ENCODE measurements around the gene RGPD8.

Gene RGPD8

DNA sequence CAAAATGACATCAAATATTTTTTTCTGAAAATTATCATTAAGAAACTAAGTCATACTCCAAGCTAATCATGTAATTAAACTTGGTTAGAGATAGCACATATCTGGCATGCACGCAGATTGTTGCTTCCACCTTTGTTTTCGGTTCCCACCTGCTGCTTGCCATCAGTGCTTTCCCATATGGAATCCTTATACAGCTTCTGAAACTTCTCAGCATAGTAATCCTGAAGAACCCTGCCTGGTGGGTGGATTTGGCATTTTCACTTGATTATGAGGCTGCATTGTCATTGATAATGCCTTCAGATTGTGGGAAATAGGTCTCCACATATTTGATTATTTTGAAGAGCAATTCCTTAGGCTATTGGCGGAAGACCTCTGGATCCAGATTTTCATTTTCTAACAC lies 110.5 kb downstream of the RGPD8 start:
- TF ChIP-seq, protein P1, sequence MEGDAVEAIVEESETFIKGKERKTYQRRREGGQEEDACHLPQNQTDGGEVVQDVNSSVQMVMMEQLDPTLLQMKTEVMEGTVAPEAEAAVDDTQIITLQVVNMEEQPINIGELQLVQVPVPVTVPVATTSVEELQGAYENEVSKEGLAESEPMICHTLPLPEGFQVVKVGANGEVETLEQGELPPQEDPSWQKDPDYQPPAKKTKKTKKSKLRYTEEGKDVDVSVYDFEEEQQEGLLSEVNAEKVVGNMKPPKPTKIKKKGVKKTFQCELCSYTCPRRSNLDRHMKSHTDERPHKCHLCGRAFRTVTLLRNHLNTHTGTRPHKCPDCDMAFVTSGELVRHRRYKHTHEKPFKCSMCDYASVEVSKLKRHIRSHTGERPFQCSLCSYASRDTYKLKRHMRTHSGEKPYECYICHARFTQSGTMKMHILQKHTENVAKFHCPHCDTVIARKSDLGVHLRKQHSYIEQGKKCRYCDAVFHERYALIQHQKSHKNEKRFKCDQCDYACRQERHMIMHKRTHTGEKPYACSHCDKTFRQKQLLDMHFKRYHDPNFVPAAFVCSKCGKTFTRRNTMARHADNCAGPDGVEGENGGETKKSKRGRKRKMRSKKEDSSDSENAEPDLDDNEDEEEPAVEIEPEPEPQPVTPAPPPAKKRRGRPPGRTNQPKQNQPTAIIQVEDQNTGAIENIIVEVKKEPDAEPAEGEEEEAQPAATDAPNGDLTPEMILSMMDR (IDR thresholded peaks at IDR 0.05; ENCODE audit: low read depth, low read length, missing control alignments) = no peak
- no peak overlapping the region for H3K4me3 ChIP-seq (replicated peaks; ENCODE audit: low read depth, low read length)
- DNase-seq (ENCODE audit: extremely low read depth, low read depth) = no peak

DNA sequence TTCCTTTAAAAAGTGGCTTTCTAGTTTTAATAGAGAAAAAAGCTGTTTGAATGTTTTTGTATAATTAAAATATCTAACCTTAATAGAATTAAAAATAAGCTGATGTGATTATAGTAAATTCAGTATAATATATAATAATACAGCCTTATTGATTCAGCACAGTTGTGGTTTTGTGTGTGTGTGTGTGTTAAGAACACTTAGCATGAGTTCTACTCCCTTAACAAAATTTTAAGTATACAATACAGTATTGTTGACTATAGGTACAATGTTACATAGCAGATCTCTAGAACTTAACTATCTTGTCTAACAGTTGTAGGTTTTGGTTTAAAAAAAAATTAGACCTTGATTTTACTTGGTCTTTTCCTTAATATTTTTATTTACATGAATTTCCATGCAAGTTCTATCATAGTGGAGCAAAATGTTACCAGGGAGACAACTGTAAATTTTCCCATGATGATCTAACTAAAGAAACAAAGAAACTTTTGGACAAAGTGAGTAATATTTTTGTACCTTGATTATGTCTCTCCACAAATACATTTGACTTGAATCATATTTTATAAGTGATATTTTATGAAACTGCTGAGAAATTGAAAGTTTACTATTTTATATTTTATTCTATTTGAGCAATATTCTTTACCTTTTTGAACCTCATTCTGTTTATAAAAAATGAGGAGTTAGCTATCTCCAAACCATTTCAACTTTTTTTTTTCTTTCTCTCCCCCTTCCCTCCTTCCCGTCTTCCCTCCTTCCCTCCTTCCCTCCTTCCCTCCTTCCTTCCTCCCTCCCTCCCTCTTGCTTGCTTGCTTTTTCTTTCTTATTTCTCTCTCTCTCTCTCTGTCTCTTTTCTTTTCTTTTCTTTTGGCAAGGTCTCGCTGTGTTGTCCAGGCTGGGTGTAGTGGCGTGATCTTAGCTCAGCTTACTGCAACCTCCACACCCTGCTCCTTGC lies 111.8 kb downstream of the RGPD8 start:
- TF ChIP-seq, protein P1 (IDR thresholded peaks at IDR 0.05; ENCODE audit: low read depth, low read length, missing control alignments) = no peak
- H3K4me3 ChIP-seq (replicated peaks; ENCODE audit: low read depth, low read length) = no peak overlapping the region
- DNase-seq (ENCODE audit: extremely low read depth, low read depth) = no peak

Data from HFF-Myc (cell line).